Mucosa of gallbladder (tissue), 1 donor: Measurements from ENCODE around the gene MYL11. TPM values are rescaled to one million over a fixed set of nuclear protein-coding genes. Genes with fewer than 3 reads are reported as not detected.

Experiments used
- DNase-seq: peaks from one replicate; pipeline ENCODE4 v3.0.0-alpha.2; 2020; ENCODE audit warnings: low spot score
- total RNA-seq: library from RNA; stranded (reverse); gene quantifications from one replicate; pipeline ENCODE4 v1.2.1, GENCODE V29; 2021
- donor health status: DM: no; HTN: no; CAD: no.

Gene MYL11
- total RNA-seq, 1 donor from 2014 or later: 1.3 TPM

GRCh38 chr16:30418350-30419181 is 44.0 kb downstream of the MYL11 start:
- no peak for DNase-seq

GRCh38 chr16:30421010-30421409 is 46.4 kb downstream of the MYL11 start:
- DNase-seq: no peak

Other genes starting within 250 kb of the MYL11 start
- 58.5 TPM for gene CORO1A, start 191.2 kb upstream of the MYL11 start, total RNA-seq
- gene BOLA2B, start 181.1 kb upstream of the MYL11 start, total RNA-seq: 59.4 TPM
- gene SLX1A, start 180.9 kb upstream of the MYL11 start, total RNA-seq: 70.4 TPM
- 19.4 TPM for gene SULT1A3, start 175.5 kb upstream of the MYL11 start, total RNA-seq
- 12.5 TPM for gene NPIPB13, start 126.3 kb upstream of the MYL11 start, total RNA-seq
- gene CD2BP2, start 19.5 kb upstream of the MYL11 start, total RNA-seq: 71.2 TPM
- gene TBC1D10B, start 4.3 kb upstream of the MYL11 start, total RNA-seq: 60.6 TPM
- gene SEPTIN1, start 7.8 kb downstream of the MYL11 start, total RNA-seq: 11.5 TPM
- 11.8 TPM for gene ZNF48, start 20.6 kb downstream of the MYL11 start, total RNA-seq
- 21.9 TPM for gene ZNF771, start 32.8 kb downstream of the MYL11 start, total RNA-seq
- gene DCTPP1, start 55.2 kb downstream of the MYL11 start, total RNA-seq: 53.3 TPM
- gene SEPHS2, start 71.1 kb downstream of the MYL11 start, total RNA-seq: 112 TPM
- 16.7 TPM for gene ITGAL, start 97.9 kb downstream of the MYL11 start, total RNA-seq
- gene ZNF768, start 151.8 kb downstream of the MYL11 start, total RNA-seq: 61.1 TPM
- gene ZNF747, start 160.1 kb downstream of the MYL11 start, total RNA-seq: 11.9 TPM
- 12.1 TPM for gene ZNF764, start 183.6 kb downstream of the MYL11 start, total RNA-seq
- 23.5 TPM for gene ZNF688, start 196.9 kb downstream of the MYL11 start, total RNA-seq
- gene ZNF785, start 210.9 kb downstream of the MYL11 start, total RNA-seq: 24.0 TPM
- gene ZNF689, start 235.6 kb downstream of the MYL11 start, total RNA-seq: 13.6 TPM